HUES6 (cell line): ENCODE measurements around the gene IER2.
"Not testable (repeated sequence)": the region's sequence is repeated elsewhere in the genome, so short reads cannot be mapped to it uniquely, and the experiment has no call there.

ENCODE experiments used
- H3K27ac ChIP-seq: 2 replicates; pipeline ENCODE4 v1.7.0; 2013; ENCODE audit warnings: low read depth, mild to moderate bottlenecking, low read length, inconsistent platforms
- H3K27me3 ChIP-seq: 2 replicates; pipeline ENCODE4 v1.6.1; 2013; ENCODE audit warnings: low read length; ENCODE audit not compliant: control insufficient read depth, insufficient read depth
- H3K36me3 ChIP-seq: 2 replicates; pipeline ENCODE4 v1.6.1; 2013; ENCODE audit warnings: low read length; ENCODE audit not compliant: control insufficient read depth, insufficient read depth
- H3K4me1 ChIP-seq: 2 replicates; pipeline ENCODE4 v1.6.1; 2013; ENCODE audit warnings: low read length; ENCODE audit not compliant: control insufficient read depth, insufficient read depth
- H3K4me3 ChIP-seq: 2 replicates; pipeline ENCODE4 v1.5.1; 2013; ENCODE audit warnings: low read depth, low read length
- H3K9ac ChIP-seq: one replicate; pipeline ENCODE4 v1.6.1; 2013; ENCODE audit warnings: mild to moderate bottlenecking, low read length
- H3K9me3 ChIP-seq: 2 replicates; pipeline ENCODE4 v1.6.1; 2013; ENCODE audit warnings: low read depth, low read length; ENCODE audit not compliant: control insufficient read depth, insufficient read depth

Gene IER2

GRCh38 chr19:13149173-13149627 is 1.0 kb upstream of the IER2 start:
- H3K27me3 ChIP-seq, H3K27ac ChIP-seq, H3K4me1 ChIP-seq, H3K9me3 ChIP-seq: not testable (repeated sequence)
- Histone ChIP-seq H3K9ac (peak overlapping the region; percentile 99), H3K4me3 (peak overlapping the region; percentile 92), H3K36me3 (peaks cover 20% of the 10 kb centered on the region)

GRCh38 chr19:13149628-13150186 is 504 bp upstream of the IER2 start:
- no peaks in the 10 kb centered on the region for H3K27me3 ChIP-seq
- peak overlapping the region; percentile 92 for H3K4me3 ChIP-seq
- H3K36me3 ChIP-seq, result peaks cover 19% of the 10 kb centered on the region
- H3K9me3 ChIP-seq, result no peaks in the 10 kb centered on the region
- no peaks in the 10 kb centered on the region for H3K4me1 ChIP-seq
- H3K9ac ChIP-seq, result peak overlapping the region; percentile 99
- peak overlapping the region; percentile 96; the same call in 1 of the 2 replicates for H3K27ac ChIP-seq

- Histone ChIP-seq H3K4me1 (peaks cover under 1% of the 10 kb centered on the region), H3K36me3 (peaks cover 13% of the 10 kb centered on the region), H3K9me3 (no peaks in the 10 kb centered on the region), H3K27ac (peak overlapping the region; percentile 96), H3K9ac (peak overlapping the region; percentile 99), H3K27me3 (no peaks in the 10 kb centered on the region), H3K4me3 (peak overlapping the region; percentile 92)
Observed at GRCh38 chr19:13150931-13151604, 857 bp downstream of the IER2 start.

- no peaks in the 10 kb centered on the region for H3K27me3 ChIP-seq
- peak overlapping the region; percentile 92 for H3K4me3 ChIP-seq
- no peaks in the 10 kb centered on the region for H3K9me3 ChIP-seq
- H3K27ac ChIP-seq, result peak overlapping the region; percentile 96
- H3K36me3 ChIP-seq, result peaks cover 10% of the 10 kb centered on the region
- peak overlapping the region; percentile 99 for H3K9ac ChIP-seq
- H3K4me1 ChIP-seq, result peaks cover 5% of the 10 kb centered on the region
Observed at GRCh38 chr19:13151605-13152355, 1.6 kb downstream of the IER2 start.

- peak overlapping the region; percentile 79 for H3K4me3 ChIP-seq
- no peaks in the 10 kb centered on the region for H3K27me3 ChIP-seq
- H3K9me3 ChIP-seq, result no peaks in the 10 kb centered on the region
- peak overlapping the region; percentile 99 for H3K9ac ChIP-seq
- H3K4me1 ChIP-seq, result peaks cover 5% of the 10 kb centered on the region
- H3K27ac ChIP-seq, result peak overlapping the region; percentile 93
- H3K36me3 ChIP-seq, result peaks cover 9% of the 10 kb centered on the region
Observed at GRCh38 chr19:13152356-13152973, 2.3 kb downstream of the IER2 start.

GRCh38 chr19:13152974-13153568 is 2.9 kb downstream of the IER2 start:
- peak overlapping the region; percentile 99 for H3K9ac ChIP-seq
- H3K27me3 ChIP-seq, result no peaks in the 10 kb centered on the region
- no peaks in the 10 kb centered on the region for H3K9me3 ChIP-seq
- peak overlapping the region; percentile 79 for H3K4me3 ChIP-seq
- H3K4me1 ChIP-seq, result peaks cover 5% of the 10 kb centered on the region
- peaks cover 9% of the 10 kb centered on the region for H3K36me3 ChIP-seq
- peak overlapping the region; percentile 94 for H3K27ac ChIP-seq

- Histone ChIP-seq H3K36me3 (peaks cover 9% of the 10 kb centered on the region), H3K9me3 (no peaks in the 10 kb centered on the region), H3K9ac (peak overlapping the region; percentile 99), H3K27me3 (no peaks in the 10 kb centered on the region), H3K4me3 (peak overlapping the region; percentile 79), H3K27ac (peak overlapping the region; percentile 94), H3K4me1 (peaks cover 5% of the 10 kb centered on the region)
Observed at GRCh38 chr19:13153569-13154240, 3.5 kb downstream of the IER2 start.

GRCh38 chr19:13154241-13154778 is 4.1 kb downstream of the IER2 start:
- H3K27ac ChIP-seq, result peak overlapping the region; percentile 94

GRCh38 chr19:13154911-13155471 is 4.8 kb downstream of the IER2 start:
- peaks cover 5% of the 10 kb centered on the region for H3K4me1 ChIP-seq
- peaks cover 9% of the 10 kb centered on the region for H3K36me3 ChIP-seq
- H3K27ac ChIP-seq, result peak overlapping the region; percentile 94
- H3K27me3 ChIP-seq, result no peaks in the 10 kb centered on the region
- peak overlapping the region; percentile 99 for H3K9ac ChIP-seq
- H3K4me3 ChIP-seq, result peak overlapping the region; percentile 79
- no peaks in the 10 kb centered on the region for H3K9me3 ChIP-seq

More at GRCh38 chr19:13154241-13154778, 4.1 kb downstream of the IER2 start:
- H3K9me3 ChIP-seq, result no peaks in the 10 kb centered on the region
- peak overlapping the region; percentile 79 for H3K4me3 ChIP-seq
- peaks cover 9% of the 10 kb centered on the region for H3K36me3 ChIP-seq
- H3K27me3 ChIP-seq, result no peaks in the 10 kb centered on the region
- H3K4me1 ChIP-seq, result peaks cover 5% of the 10 kb centered on the region
- H3K9ac ChIP-seq, result peak overlapping the region; percentile 99
